Stimulated activated CD8-positive, alpha-beta memory T cell treated with anti-CD3 and anti-CD28 coated beads, Interleukin-4, amount 100 ng/mL, for 1 hour (primary cell): ENCODE data around the gene PKN3.

Experiments used
- DNase-seq, 2 donors: peaks; one replicate each; pipeline ENCODE4 v3.0.0-alpha.2; 2020; ENCODE audit warnings: low read depth in 2 of 2, low spot score in 1 of 2

Gene PKN3

DNA sequence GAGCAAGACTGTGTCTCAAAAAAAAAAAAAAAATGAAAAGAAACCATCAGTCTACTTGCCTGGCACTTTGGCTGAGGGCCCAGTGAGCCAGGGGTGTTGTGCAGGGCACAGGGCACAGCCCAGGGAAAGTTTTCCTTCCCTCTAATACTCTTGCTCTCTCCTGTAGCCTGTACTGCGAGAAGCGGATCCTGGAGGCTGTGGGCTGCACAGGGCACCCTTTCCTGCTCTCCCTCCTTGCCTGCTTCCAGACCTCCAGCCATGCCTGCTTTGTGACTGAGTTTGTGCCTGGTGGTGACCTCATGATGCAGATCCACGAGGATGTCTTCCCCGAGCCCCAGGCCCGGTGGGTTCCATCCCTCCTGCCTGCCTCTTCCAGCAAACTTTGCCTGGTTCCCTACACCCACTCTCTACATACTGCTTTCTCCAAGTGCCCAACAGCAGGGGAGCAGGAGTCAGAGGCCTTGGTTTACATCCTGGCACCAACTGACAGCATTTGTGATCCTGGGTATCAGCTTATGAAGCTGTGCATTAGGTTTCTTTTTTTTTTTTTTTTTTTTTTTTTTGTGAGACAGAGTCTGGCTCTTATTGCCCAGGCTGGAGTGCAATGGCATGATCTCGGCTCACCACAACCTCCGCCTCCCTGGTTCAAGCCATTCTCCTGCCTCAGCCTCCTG is 14.4 kb downstream of the PKN3 start:
- no peak for DNase-seq

DNA sequence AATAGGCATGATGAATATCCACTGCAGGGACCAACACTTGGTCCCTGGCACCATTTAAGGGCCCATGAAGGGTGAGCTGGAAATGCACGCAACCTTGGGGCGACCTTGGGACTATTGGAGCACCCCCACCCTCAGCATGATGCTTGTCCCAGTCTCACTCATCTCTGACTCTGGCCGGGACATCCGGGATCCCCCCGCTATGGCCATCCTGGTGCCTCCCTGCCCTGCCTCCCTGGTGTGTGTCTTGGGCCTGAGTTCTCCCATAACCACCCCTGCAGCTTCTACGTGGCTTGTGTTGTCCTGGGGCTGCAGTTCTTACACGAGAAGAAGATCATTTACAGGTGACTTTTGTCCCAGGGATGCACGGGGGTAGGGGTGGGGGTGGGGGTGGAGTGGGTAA is 15.7 kb downstream of the PKN3 start:
- DNase-seq, result no peak

DNA sequence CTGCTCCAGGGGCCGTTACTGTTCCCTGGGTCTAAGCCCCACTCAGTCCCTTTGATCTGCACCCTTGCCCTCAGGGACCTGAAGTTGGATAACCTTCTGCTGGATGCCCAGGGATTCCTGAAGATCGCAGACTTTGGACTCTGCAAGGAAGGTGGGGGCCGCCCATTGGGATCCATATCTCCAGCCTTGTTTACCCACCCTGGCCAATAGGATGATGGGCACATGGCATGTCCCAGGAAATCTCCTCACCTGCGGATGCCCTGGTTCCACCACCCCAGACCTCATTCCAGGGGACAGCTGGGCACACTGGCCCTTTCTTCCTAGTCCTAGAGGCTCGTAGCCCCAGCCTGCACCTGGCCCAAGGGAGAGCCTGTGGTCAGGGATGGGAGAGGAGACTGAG is 16.2 kb downstream of the PKN3 start:
- no peak for DNase-seq

DNA sequence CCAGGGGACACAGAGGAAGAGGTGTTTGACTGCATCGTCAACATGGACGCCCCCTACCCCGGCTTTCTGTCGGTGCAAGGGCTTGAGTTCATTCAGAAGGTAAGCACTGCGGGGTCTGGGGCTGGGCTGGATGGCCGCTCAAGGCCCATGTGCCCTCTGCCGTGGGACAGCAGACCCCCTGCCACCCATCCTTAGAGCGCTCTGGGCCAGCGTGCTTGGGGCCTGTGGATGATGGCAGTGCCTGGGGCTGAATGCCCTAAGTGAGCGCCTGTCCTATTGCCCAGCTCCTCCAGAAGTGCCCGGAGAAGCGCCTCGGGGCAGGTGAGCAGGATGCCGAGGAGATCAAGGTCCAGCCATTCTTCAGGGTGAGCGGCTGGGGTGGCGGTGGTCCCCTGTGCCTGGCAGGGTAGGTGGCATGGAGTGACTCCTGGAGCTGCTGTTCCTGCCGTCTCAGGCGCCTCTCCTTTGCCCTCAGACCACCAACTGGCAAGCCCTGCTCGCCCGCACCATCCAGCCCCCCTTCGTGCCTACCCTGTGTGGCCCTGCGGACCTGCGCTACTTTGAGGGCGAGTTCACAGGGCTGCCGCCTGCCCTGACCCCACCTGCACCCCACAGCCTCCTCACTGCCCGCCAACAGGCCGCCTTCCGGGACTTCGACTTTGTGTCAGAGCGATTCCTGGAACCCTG is 17.8 kb downstream of the PKN3 start:
- DNase-seq, result no peak

DNA sequence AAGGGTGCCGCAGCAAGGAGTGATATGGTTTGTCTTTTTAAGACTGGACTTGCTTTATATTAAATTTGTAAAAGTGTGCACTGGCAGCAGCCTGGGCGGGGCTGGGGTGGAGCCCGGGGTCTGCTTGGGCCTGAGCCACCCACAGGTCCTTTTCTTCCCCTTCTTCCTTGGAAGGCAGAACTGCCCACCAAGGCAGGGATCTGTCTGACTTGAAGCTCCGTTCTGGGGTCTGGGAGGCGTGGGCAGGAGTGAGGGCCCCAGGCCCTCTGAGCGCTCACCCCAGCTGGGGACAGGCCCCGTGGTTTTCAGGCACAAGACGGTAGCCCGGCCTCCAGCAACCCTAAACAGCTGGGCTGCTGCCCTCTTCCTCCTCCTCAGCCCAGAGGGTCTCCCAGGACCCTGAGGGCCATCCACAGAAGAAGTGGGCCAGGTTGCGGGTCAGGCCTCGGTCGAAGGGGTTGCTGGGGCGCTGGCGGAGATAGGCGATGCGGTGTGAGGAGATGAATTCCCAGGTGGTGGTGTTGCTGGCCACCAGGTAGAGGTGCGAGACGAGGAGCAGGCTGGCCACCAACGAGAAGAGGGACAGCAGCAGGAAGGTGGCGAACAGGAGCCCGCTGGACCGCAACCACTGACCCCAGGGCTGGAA is 18.7 kb downstream of the PKN3 start:
- DNase-seq, result no peak

DNA sequence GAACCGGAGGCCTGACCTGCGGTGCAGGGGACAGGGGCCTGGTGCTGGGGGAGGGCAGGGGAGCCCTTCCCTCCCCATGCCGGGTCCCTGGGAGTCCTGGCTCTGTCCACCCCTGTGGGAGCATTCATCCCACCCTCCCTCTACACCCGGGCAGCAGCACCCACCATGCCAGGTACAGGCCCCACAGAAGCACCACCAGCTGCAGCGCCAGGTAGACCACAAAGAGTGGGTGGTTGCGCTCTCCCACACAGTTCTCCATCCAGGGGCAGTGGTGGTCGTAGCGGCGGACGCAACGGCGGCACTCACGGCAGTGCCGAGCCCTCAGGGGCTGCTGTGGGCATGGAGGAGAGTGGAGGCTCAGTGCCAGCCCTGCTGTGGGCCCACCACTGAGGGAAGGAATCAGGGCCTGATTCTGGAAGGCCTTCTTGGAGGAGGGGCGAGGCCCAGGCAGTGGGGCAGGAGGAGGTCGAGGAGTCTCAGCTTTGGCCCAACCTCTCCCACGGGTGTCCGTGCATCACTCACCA is 19.2 kb downstream of the PKN3 start:
- DNase-seq, result no peak

DNA sequence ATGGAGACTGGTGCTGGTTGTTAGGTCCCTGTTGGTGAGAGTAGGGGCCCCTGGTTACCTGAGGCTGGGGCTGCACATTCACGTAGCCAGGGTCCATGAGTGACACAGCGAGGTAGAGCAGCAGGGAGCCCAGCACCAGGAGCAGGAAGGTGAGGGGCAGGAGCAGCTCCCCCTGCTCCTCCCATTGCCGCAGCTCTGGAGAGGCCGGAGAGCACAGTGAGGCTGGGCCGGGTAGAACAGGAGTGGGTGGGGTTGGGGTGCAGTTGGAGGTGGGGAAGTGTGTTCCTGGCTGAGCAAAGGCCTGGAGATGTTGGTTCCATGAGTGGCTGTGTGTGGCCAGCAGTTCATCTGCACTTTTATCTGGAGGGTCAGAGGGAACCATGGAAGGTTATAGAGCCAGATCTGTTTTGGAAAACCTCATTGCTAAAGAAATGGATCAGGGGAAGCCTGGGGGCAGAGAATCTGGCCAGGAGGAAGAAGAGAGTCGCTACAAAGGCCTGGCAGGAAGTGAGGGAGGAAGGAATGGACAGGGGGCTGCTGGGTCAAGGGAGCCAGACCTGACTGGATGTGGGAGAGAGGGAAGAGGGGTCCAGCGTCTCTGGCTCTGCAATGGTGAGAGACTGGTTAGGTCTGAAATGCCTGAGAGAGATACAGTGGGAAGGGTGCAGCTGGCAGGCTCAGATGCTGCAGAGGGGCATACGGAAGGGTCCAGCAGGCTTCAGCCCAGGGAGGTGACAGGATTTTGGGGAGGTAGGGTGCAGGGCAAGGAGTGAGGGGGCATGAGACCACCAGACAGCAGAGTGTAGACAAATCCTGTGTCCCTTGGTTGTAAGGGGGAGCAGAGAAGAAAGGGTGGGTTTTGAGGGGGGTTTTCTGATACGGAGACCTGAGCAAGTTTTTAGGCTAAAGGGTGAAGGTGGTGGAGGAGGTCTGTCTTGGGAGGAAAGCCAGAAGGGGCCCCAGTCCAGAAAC is 20.4 kb downstream of the PKN3 start:
- DNase-seq, result no peak

DNA sequence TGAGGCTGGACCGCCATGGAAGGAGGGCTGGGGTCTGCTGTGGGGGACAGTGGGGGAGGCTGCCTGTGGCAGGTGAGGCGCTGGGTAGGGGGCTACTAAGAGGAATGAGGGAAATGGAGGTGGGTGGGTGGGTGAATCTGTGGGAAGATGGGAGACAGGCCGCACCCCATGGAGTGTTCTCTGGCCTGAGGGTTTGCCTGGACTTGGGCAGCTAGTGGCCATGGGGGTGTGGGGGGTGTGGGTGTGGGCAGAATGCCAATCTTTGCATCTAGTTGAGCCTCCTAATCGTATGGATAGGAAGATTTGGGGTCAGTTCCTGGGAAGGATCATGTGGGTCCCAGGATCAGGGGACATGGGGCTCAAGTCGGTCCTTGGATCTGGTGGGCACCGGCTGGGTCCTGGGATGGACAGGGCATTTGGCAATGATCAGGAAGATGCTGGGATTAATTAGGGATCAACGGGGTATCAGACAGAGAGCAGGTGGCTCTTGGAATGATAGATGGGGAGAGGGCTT is 21.1 kb downstream of the PKN3 start:
- DNase-seq, result no peak

DNA sequence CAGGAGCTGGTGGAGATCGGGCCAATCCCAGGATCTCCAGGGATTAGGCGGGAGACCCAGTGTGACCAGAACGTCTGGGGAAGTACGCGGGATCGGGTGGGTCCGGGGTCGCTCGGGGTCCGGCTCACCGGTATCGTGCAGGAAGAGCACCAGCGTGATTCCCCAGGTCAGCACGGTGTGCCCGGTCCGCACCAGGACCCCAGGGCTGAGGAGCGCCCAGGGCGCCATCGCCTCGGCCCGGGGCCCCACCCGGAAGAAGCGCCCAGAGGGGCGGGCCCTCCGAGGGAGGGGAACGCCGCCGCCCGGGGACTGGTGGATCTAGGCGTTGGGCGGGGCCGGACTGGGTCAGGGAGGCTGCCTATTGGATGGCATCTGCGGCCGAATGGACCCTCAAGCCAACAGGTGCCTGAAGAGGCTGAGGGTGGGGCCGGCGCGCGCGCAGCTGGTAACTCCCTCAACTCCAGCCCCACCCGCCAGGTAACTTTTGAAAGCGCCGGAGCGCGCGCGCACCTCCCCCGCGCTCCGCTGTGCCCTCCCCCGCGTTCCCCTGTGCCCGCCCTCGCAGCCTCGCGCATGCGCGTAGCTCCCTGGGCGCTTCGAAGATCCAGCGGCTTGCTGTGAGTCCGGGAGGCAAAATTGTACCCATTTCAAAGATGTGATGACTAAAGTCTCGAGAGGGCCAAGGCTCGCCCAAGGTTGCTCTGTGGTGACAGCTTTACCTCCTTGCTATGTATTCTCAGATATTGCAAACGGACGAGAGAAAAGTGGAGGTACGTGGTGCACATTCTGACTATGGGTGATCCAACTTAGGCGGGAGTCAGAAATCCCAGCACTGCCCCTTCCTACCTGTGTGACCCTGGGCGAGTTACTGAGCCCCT is 21.8 kb downstream of the PKN3 start, which contains the start of gene ZDHHC12:
Gene ZDHHC12 (minus strand): TSS at position 262 of the 878 bp plus-strand sequence. CDS start 34 bp downstream, at position 228.
- peak; percentile 96 to 98 for DNase-seq

DNA sequence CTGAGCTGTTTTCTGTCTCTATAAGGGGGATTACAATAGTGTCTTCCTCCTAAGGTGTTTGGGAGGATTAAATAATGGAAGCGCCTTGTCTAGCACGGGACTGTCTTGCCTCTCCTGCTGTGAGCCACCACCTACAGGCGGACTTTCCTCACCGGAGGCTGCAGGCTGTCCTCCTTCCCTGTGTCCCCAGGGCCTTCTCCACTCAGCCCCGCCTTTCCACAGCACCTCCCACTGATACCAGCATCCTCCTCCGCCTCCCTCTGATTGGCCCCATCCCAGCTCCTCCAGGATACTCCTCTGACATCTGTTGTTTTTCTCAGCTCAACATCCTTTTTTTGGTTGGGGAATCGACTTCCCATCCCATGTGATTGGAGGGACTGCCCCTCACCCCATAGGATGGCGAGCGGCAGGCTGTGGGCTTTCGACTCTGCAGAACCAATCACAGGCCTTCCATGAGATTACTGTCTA is 22.5 kb downstream of the PKN3 start:
- no peak for DNase-seq

DNA sequence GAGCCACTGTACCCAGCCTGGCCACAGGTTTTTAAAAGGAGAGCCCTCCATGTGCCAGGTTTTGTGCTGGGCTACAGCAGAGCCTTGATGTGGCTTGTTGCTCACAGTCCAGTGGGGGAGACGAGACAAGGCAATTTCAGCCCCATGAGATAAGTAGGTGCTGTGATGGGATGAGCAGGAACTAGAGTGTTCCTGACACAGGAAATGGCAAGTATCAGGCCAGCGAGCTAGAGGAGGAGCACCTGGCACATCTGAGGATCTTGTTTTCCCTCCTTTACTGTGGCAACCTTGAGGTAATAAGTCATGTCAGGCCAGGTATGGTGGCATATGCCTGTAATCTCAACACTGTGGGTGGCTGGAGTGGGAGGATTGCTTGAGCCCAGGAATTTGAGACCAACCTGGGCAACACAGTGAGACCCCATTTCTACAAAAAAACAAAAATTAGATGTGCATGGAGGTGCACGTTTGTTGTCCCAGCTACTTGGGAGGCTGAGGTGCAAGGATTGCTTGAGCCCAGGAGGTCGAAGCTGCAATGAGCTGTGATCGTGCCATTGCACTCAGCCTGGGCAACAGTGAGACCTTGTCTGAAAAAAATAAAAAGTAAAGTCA is 25.4 kb downstream of the PKN3 start:
- DNase-seq, result no peak

DNA sequence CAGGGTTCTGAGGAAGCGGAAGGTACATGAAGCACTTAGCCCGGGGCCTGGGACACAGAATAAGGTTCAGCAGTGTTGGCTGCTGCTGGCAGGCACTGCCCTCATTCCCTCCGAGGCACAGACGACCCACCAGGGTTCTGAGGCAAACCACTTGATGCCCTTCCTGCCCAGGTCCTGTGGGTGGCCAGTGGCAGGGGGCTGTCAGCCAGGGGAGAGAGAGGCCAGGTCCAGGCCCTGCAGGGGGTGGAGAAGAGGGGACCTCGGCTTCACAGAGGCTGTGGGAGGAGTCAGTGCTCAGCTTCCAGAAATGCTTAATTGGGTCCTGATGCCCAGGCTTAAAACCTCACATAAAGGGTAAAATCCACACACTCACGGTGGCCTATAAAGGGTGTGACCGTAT is 26.0 kb downstream of the PKN3 start:
- DNase-seq, result no peak

DNA sequence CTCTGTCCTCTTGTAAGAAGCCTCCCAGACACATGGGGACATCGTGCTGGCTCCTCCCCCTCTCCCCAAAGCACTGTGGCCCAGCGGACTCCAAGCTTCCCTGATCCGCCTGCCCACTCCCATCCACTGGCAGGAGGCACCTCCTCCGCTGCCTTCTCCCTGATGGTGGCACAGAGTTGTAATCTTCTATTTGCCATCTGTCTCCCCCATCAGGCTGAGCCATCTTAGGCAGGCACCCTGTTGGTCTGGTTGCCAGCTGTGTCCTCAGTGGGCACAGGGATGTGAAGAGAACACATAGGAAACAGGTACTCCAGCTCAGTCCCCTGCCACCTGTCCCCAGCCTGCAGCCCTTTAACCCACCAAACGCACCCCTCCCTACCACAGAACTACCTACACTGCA is 27.0 kb downstream of the PKN3 start:
- no peak for DNase-seq

DNA sequence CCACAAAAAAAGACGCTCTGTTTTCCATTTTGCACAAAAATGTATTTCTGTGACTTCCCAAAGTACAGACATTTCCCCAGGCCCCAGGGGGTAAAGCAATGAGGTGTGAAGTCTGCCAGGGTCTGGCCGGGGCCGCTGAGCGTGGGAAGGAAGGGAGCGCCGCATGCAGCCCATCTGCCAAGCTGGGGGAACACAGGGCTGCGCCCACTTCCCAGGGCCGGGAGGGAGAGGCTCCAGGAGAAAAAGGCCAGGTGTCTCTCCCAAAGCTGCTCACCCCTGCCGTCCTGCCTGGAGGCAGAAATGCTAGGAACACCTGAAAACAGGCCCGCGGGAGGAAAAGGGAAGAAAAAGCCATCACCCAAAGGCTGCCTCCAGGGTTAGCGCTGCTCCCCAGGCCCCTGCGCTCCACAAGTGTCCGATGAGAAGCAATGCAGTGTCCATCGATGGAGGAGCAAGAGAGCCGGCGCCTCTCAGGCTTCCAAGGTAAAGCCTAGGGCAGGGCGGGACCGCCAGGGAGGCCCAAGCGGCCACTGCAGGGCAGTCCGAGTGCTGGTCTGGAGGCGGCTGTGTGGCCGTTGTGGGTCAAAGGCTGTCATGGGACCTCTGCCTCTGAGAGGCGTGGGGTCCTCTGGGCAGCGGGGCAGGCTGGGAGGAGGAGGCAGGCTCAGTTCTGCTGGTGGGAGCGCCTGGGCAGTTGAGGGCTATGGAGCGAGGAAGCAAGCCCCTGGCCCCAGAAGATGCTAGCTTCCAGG is 27.6 kb downstream of the PKN3 start:
- no peak for DNase-seq

DNA sequence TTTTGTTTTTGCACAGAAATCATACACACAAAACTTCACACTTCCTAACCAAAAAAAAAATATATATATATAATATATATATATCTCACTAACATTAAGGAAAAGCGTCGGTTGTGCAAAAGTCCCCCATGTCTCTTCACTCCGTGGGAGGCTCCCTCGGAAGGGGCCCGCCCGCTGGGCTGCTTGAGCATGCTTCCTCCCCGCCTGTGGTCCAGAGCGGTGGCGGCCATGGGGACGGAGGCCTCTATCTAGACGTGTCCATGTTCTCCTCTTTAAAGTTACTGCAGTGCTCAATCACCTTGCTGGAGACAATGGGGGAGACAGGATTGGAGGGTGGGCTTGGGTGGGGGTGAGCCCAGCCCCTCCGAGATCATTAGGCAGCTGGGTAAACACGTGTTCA is 28.8 kb downstream of the PKN3 start:
- DNase-seq, result no peak

DNA sequence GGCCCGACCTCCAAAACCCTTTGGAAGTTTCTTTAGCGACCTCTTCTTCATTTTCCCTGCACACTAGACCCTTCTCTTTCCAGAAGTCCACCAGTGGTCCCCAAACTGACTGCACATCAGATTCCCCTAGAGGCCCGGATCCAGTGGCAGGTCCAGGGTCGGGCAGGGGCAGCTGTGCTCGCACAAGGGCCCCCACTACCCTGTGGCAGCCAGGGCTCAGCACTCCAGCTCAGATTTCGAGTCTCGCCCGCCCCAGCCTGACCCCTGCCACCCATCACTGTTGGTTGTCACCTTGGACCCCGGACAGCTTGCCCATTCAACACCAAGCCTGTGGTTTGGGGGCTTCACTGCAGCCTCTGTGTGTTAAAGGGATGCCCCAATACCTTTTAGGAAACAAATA is 29.4 kb downstream of the PKN3 start:
- DNase-seq, result no peak

DNA sequence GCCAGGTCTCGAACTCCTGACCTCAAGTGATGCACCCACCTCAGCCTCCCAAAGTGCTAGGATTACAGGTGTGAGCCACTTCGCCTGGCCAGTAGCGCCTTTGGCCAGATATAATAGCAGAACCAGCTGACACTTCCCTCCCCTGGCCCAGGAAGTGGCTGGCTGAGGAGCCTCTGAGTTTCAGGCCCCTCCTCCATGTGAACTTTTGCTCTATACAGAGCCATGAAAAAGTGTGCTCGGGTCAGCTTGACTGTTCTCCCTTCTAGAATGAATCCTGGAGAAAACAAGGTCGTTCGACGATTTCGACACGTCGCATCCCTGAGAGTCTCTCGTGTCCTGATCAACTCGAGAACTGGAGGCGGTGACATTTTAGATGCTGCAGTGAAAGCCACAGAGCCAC is 30.3 kb downstream of the PKN3 start:
- DNase-seq, result no peak

DNA sequence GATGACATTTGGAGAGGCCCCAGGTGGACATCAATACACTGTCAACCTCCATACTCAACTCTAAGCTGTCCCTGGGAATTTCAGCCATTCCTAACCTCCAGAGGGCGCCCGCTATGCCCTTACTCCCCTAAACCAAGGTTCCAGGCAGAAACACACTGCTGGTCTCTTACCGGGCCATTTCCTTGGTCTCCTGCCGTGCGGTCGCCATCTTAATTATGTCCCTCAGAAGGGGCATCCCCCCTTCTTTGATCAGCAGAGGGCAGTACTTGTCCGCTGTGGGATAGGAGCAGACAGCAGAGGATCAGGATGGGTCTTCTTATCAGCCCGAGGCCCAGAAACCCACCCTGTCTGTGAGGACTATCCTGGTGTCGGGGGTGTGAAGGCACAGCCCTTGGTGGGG is 31.0 kb downstream of the PKN3 start:
- no peak for DNase-seq

DNA sequence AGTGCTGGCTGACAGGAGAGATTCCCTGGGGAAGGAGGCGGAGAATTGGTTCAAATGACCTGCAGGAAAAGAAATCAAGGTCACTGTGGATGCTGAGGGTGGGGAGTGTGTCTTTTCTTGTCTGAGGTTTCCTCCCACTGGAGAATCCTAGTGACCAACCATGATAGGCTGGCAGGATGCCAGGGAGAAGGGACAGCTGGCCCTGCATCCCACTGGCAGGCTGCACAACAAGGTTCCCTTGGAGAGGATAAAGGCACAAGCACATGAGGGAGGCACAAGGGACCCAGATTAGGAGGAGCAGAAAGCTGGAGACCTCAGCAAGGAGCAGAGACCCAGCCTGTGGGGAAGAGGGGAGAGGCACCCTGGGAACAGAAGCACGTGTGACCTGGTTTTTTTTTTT is 33.1 kb downstream of the PKN3 start:
- DNase-seq, result no peak
